HPDE6-E6E7 (cell line): ENCODE results near the gene PLA2G4A.

ENCODE experiments used
- DNase-seq: peaks from one replicate; pipeline ENCODE4 v3.0.0; 2011; ENCODE audit warnings: missing footprints; ENCODE audit errors: extremely low spot score

The PLA2G4A gene

DNA sequence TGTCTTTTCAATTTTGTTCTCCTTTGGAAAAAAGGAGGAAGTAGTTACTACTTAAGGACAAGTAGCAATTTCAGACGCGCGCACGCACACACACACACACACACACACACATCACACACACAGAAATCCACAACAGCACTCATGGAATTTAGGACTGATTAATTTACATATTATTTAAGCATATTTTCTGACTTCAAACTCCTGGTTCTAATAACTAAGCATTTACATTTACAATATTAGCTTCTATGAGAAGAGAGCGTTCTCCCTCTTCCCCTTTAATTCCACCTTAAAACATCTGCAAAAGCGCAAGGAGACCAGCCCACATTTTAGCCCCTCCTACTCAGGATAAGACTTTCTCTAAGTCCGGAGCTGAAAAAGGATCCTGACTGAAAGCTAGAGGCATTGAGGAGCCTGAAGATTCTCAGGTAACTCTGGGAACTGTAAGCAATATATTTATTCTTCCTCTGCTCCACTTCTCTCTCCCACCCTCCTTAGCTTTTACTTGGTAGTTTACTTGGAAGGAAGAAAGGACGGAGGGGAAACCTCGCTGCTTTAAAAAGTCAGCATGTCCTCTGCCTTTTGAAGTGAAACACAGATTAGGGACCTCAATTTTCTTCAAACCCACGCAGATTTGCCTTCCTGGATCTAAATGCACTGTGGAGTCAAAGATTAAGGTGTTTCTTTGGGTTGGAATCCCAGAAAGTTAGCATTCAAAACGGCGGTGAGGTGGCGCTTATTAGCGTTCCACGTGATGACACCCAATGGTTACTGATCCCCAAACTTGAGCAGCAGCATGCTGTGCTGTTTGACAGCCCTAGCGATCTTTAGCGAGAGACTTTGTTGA is at the start of gene PLA2G4A:
TSS of gene PLA2G4A (plus strand) at position 339 of the 844 bp plus-strand sequence. CDS start 25,406 bp downstream, outside the sequence.
- peak; percentile 47 for DNase-seq

DNA sequence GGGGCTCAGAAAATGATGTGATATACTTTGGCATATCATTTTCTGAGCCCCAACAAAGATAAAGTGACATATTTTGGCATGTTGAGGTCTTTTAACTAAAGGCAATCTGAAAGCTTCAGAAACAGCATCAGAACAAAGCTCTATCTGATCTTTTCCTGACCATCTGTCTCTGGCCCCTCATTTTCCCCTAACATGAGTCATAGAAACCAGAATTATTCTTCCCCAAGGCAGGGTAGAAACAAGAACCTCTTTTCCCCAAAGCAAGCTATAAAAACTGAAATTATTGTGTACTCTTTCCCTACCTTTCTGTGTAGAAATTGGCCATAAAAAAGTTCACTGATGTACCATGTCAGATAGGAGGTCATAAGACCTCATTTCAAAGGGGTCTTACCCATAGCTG is 48.7 kb upstream of the PLA2G4A start:
- no peak for DNase-seq

DNA sequence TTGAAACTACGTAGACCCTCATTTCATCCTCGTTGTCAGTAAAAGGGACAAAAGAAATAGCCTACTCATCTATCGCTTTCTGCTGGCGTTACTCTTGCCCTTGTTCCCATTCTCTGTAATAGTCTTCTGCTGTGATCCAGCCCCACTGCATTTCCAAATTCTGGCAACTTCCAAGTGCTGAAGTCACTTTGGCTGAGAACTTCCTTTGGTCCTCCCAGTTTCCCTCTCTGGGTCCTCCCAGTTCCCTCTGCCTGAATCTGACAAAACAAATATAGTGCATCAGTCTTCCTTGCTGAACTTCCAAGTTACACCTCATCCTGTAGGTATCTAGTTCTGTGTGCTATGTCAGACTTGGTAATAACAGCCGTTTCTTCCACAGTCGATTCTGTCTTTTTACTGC is 47.0 kb upstream of the PLA2G4A start:
- DNase-seq = no peak

DNA sequence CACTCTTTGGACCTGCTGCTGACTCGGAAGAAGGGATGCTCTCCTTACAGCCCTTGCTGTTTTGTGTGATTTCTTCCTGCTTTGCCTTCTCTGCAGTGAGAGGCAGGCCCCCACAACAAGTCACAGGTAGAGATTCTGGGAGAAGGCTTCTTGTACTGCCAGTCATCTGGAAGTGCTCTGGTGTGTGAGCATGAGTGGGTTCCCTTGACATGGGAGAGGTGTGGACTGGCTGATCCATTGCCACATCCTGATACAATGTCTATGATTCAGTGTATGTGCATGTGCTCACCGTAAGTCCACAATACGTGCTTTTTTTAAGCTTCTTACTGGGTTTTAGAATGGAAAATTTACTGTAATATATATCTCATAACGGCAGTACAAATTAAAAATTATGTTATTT is 46.0 kb upstream of the PLA2G4A start:
- no peak for DNase-seq

- DNase-seq = no peak
Observed at GRCh38 chr1:186783193-186783592, 45.6 kb upstream of the PLA2G4A start.

DNA sequence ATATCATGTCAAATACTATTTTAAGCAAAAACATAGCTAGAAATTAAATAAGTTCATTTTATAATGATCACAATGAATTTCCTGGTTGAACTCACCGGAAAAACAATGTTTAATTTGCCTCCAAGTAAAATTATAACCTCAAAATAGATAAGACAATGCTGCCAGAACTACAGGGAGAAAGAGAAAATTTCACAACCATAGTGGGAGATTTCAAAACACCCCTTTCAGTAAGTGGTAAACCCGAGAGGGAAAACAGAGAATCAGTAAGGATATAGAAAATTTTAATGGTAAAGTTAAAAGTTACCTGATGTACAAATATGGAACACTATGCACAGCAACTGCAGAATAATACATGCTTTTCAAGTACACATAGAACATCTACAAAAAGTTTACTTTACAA is 43.2 kb upstream of the PLA2G4A start:
- DNase-seq = no peak

- no peak for DNase-seq
Observed at GRCh38 chr1:186790101-186790500, 38.6 kb upstream of the PLA2G4A start.

DNA sequence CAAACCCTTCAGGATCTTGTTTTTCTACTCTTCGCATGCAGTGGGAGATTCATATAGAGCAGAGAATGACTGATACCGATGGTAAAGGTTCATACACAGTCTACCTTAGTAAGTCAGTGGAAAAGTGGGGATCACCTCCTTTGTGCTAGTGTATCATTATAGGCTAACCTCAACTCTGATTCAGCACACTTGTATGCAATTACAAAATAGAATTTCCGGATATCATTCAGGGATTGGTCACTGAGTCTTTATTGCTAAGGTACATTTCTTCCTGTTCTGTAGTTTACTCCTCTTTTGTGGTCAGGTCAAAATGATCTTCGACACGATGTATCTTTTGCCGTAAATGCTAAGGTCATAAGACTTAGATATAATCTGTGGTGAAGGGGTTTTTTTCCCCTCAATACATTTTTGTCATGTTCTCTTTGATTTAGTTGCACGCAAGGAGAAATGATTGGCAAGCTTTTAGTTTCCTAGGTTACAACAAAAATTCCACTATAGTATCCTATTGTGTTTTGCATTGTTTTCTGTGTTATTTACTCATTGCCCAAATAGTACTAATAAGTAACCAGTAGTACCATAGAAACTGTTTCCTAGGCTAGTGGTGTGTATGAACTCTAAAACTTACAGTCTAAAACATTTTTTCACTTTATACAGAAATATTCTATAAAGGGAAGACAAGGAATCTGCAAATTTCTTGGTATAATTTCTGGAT is 35.7 kb upstream of the PLA2G4A start:
- peak; percentile 33 for DNase-seq

DNA sequence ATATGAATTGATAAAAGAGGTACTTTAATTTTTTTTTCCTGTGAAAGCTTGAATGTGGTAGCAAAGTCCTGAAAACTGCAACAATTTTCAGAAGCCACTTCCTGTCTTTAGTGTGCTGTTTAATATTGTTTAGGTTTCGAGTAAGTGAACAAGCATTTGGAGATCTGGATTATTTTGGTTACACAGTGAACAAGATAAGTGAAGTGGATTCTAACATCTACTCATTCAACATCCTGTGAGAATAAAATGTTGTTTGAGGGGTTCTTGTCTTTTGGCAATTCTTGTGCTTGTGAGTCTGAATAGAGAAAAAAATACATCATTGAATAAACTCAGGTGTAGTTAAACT is 35.2 kb upstream of the PLA2G4A start:
- DNase-seq = no peak

- DNase-seq = no peak
Observed at GRCh38 chr1:186798960-186799688, 29.6 kb upstream of the PLA2G4A start.

GRCh38 chr1:186799689-186800054 is 29.1 kb upstream of the PLA2G4A start:
- no peak for DNase-seq

DNA sequence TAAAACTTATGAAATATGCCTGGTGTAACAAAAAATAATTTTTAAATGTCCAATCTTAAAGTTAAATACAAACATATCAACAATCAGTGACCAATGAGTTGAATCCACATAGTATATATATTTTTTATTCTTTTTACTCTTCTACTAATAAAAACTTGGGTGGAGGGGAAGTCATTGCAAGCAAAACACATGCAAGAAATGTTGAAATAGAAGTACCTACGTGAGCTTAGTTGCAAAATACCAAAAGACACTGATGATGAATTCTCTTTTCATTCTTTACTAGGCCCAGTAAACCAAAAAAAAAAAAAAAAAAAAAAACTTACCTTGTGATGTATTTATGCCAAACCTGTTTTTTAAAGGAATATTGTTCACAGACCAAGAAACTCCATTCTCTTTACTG is 26.4 kb upstream of the PLA2G4A start:
- no peak for DNase-seq

DNA sequence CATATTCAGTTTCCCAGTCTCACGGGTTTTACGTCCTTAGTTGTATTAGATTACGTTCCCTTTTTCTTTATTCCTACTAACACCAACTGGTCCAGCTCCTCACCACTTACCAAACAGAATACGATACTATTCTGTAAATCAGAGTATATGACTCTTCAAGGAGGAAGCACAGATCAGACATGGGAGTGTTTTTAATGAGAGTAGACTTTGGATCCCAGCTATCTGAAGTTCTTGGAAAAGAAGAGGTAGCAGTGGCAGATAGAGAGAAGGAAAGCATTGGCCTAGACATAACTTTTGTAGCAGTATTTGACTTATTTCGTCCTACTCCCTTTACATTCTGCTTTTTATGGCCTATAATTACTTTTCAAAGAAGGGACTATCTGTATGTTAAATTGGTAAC is 24.1 kb upstream of the PLA2G4A start:
- no peak for DNase-seq

GRCh38 chr1:186806477-186806876 is 22.3 kb upstream of the PLA2G4A start:
- DNase-seq = peak; percentile 50

GRCh38 chr1:186807163-186807562 is 21.6 kb upstream of the PLA2G4A start:
- no peak for DNase-seq

- no peak for DNase-seq
Observed at GRCh38 chr1:186811892-186812291, 16.9 kb upstream of the PLA2G4A start.

GRCh38 chr1:186812570-186812969 is 16.2 kb upstream of the PLA2G4A start:
- DNase-seq = no peak

GRCh38 chr1:186813420-186813819 is 15.3 kb upstream of the PLA2G4A start:
- DNase-seq = no peak

DNA sequence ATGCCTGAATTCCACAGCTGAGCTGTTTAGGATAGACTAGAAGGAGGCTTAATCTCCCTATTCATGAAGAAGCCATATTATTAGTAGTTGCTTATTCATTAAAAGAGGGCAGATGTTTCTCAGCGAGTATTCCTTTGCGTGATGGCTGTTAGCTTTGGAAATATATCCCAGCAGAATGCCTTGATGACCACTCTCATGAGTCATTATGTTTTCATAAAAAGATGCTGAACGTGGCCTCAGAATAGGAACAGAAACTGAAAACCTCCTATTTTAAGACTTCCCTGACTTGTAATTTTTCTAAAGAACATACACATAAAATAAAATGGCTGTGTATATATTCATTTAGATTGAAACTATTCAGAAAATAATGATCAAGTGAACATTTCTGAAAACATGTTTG is 9.6 kb upstream of the PLA2G4A start:
- no peak for DNase-seq

DNA sequence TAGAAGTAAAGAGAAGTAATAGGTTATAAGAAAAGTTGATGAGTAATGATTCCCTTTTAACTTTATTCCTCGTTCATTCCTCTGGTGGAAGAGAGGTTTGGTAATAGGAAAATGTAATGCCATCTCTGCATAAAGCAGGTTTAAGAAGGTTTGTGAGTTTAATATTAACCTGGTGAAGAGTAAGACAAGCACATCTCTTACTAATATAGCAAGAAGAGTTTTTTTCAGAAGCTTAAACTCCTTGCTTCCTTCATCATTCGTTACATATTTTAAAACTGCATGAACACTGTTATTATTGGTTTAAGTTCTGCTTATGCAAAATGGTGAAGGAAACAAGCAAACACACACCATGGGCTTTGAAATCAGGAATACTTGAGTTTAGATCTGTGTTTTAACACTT is 9.2 kb upstream of the PLA2G4A start:
- DNase-seq = no peak

DNA sequence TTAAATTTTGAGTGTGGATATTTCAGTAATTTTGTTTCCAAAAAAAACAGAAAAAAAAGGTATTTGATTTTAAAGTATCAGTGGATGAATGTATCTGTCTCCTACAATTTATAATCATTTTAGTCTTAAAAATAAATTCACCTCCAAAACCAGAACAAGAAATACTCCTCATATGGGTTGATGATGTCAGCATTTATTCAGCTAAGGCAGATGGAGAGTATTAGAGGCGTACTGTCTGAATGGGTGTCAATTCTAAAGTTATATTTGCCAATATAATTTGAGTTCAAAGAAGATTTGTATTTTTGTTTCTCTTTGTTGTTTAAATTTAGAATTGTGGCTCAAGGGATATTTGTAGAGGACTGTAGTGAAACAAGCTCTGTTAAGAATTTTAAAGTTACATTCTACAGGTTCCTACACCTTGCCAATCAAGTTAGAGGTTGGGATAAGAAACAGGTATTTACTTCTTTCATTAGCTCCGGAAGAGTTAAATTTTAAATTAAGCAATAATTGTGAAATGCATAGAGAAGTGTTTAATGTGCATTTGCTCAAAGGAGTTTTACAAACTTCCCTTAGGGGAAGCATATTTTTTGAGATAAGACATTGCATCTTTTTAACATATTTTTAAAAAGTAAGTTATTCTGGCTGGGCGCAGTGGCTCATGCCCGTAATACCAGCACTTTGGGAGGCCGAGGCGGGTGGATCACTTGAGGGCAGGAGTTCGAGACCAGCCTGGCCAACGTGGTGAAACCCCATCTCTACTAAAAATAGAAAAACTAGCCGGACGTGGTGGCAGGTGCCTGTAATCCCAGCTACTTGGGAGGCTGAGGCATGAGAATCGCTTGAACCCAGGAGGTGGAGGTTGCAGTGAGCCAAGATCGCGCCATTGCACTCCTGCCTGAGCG is 1.2 kb downstream of the PLA2G4A start:
- DNase-seq = no peak

DNA sequence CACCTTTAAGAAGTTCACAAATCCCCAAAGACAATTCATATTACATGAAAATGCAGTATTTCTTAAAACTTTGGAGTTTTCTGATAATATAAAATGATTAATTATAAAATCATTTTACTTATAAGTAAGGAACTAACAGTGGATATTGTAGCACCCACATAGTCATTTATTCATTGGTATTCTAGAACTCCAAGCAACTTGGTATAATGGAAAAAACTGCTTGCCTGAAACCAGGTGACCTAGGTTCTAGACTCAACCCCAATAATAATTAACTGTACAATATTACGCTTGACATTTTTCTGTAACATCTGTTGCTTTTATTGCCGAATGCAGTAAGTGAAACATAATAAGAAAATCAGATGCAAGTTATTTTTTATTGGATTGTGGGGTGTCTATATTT is 2.4 kb downstream of the PLA2G4A start:
- no peak for DNase-seq
